GM19455 (cell line): ENCODE results near the gene CDCA5.

Experiments used
- ATAC-seq: cut with Tn5 transposase; IDR thresholded peaks from one replicate; pipeline ENCODE4 v1.9.1; 2021; ENCODE audit not compliant: unreplicated experiment

Gene CDCA5

DNA sequence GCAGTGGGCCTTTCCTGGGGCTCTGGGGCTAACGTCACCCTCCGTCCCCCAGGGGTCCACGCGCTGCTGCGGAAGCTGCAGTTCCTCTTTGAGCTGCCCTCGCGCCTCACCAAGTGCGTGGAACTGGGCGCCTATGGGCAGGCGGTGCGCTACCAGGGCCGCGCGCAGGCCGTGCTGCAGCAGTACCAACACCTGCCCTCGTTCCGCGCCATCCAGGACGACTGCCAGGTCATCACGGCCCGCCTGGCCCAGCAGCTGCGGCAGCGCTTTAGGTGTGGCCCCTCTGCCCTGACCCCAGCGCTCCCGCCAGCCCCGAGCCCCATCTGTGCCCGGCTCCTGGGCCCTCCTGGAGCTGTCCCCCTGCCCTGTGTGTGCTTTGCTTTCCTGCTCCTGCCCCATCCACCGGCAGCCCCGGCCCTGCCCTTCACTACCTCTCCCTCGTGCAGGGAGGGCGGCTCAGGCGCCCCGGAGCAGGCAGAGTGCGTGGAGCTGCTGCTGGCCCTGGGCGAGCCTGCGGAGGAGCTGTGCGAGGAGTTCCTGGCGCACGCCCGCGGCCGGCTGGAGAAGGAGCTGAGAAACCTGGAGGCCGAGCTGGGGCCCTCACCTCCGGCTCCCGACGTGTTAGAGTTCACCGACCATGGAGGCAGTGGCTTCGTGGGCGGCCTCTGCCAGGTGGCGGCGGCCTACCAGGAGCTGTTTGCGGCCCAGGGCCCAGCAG, 24.1 kb upstream of the CDCA5 start:
- ATAC-seq = no peak

DNA sequence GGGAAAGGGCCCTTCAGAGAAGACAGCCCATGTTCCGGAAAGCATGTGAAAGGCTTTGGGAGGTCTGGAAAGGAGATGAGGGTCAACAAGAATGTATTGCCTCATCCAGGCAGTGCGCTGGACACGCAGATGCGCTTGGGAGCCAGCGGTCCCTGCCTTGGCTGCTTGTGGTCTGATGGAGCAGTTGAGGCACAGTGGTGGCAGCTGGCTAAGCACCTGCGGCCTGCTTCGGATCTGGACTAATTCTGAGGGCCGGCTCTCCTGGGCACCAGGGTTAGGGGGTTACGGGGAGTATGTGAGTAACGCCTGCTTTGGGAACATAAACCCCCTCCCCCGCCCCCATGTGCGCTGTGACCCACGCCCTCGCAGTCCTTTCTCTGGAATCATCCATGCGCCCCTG, 23.2 kb upstream of the CDCA5 start:
- ATAC-seq = no peak

DNA sequence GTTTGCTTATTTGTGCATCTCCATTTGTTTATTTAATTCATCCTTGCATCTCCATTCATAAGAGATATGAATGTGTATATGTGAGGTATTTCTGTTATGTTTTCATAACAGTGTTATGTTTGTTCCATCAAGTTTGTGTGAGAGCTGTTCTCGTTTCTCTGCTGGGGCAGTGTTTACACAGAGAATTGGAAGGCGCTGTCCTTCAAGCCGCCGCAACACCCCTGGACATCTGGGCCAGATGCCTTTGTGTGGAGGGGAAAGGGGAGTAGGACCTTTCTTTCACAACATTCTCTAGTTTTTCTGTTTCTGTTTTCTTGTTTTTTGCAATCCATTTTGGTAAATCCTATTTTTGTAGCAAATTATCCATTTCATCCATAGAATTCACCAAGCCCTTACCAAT, 20.8 kb upstream of the CDCA5 start:
- ATAC-seq = no peak

GRCh38 chr11:65103476-65103875, 19.6 kb upstream of the CDCA5 start:
- no peak for ATAC-seq

GRCh38 chr11:65102142-65103095, 18.6 kb upstream of the CDCA5 start:
- ATAC-seq = no peak

DNA sequence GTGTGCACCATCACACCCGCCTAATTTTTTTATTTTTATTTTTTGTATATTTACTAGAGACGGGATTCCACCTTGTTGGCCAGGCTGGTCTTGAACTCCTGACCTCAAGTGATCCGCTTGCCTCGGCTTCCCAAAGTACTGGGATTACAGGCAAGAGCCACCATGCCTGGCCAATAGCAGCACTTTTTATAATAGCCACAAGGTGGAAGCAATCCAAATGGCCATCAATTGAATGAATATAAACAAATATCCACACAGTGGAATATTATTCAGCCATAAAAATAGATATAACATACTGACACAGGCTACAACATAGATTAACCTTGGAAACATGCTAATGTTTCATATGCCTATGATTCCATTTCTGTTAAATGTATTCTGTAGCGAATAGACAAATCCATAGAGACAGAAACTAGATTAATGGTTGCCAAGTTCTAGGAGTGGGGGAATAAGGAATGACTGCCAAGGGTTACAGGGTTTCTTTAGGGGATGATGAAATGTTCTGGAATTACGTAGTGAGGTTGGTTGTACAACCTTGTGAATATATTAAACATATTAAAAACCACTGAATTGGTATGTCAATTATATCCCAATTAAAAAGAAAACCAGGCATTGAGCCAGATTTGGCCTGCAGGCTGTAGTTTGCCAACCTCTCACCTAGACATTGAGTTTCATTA, 17.0 kb upstream of the CDCA5 start:
- ATAC-seq = no peak

DNA sequence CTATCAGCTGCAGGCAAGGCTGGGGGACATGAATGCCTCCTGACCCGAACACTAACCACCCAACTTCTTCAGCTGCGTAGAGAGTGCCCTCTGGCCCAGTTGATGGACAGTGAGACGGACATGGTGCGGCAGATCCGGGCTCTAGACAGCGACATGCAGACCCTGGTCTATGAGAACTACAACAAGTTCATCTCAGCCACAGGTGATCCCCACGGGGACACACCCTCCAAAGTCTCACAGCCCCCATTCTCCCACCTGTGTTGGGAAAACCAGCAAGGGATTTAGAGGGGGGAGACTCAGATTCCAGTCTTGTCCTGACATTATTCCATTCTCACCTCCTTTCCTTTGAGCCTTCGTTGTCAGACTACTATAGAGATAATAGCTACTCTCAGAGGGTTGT, 13.1 kb upstream of the CDCA5 start:
- ATAC-seq = no peak

DNA sequence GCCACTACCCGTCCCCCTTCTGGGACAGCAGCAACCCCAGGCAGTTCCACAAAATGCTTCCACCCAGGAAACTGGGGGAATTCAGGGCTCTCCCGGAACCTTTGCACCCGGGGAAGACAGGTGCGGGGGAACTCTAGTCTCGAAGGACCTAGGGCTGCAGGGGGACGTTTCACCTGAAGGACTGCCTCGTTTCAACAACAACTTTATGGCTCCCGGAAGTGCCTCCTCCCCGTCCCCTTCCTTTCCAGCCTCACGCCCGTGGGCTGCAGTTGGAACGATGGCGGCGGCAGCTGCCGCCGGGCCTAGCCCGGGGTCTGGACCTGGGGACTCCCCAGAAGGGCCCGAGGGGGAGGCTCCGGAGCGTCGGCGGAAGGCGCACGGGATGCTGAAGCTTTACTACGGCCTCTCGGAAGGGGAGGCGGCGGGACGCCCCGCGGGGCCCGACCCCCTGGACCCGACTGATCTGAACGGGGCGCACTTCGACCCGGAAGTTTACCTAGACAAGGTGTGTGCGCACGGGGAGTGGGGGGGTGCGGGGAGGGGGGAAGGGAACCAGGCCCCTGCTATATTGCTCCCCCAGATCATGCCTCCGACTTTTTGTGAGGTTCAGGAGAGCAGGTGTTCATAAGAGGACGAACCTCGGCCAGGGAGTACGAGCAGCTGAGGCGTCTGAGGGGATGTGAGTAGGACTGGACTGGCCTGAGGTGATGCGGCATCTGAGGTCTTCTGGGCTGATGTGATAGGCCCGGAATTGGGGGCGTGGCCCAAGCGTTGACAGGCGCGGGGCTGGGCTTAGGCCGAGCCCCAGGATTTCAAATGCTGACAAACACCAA, 12.3 kb upstream of the CDCA5 start, which contains the start of gene VPS51:
Gene VPS51, plus strand, starts transcription at position 241 of the 833 bp plus-strand sequence. Its CDS starts 37 bp downstream, at position 278.
- peak; percentile 79 for ATAC-seq

DNA sequence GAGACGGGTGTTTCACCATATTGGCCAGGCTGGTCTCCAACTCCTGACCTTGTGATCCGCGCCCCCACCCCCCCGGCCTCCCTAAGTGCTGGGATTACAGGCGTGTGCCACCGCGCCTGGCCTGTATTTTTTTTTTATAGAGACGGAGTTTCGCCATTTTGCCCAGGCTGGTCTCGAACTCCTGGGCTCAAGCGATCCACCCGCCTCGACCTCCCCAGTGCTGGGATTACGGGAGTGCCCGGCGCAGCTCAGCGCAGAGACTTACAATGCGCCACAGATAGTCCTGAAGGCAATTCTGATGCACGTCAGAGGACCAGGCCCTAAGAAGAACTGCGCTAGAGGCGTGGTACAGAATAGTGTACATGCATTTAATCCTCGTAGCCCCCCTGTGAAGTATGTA, 11.6 kb upstream of the CDCA5 start:
- ATAC-seq = no peak

DNA sequence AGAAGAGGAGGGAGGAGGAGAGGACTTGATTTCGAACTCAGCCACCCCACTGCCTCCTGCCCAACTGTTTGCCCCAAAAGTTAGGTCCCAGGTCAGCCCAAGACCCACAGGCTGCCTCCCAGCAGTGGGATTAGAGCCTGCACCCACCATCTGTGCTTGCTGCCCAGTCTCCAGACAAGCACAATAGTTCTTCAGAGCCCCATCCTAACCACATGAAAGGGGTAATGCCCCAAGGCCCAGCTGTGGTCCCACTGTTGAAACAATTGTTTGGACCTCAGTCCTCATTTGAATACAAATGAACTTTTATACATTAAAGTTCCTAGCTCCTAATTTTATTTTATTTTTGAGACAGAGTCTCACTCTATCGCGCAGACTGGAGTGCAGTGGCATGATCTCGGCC, 6.8 kb upstream of the CDCA5 start:
- ATAC-seq = no peak

GRCh38 chr11:65089621-65090020, 5.8 kb upstream of the CDCA5 start:
- ATAC-seq = no peak

GRCh38 chr11:65087827-65088226, 4.0 kb upstream of the CDCA5 start:
- ATAC-seq = no peak

DNA sequence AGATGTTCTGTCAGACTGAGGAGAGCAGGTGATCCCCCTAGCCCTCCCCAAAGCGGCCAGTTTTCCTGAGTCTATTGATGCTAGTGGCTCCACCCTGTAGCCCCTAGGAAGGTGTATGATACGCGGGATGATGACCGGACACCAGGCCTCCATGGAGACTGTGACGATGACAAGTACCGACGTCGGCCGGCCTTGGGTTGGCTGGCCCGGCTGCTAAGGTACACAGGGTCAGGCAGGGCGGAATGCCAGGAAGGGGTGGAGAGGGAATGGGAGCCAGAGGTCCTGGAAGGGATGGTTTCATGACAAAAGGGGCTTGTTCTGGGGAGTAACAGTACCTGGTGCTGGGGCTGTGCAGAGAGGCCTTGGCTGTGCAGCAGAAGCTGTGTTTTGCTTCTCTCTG, 3.4 kb upstream of the CDCA5 start:
- no peak for ATAC-seq

DNA sequence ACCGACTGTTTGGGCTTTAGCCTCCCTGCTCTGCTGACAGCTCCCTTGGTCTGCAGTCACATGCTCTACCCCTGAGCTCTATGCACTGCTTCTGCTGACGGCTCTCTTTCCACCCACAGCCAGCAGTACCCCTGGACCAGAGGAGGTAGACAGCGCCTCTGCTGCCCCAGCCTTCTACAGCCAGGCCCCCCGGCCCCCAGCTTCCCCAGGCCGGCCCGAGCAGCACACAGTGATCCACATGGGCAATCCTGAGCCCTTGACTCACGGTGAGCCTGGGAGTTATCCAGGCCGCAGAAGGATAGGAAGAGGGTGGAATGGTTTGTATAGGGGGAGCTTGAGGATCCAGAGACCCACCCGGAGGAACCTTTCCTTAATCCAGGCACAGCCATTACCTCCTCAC, 3.0 kb upstream of the CDCA5 start:
- no peak for ATAC-seq

- ATAC-seq = no peak
Observed at GRCh38 chr11:65085446-65085845, 1.6 kb upstream of the CDCA5 start.

DNA sequence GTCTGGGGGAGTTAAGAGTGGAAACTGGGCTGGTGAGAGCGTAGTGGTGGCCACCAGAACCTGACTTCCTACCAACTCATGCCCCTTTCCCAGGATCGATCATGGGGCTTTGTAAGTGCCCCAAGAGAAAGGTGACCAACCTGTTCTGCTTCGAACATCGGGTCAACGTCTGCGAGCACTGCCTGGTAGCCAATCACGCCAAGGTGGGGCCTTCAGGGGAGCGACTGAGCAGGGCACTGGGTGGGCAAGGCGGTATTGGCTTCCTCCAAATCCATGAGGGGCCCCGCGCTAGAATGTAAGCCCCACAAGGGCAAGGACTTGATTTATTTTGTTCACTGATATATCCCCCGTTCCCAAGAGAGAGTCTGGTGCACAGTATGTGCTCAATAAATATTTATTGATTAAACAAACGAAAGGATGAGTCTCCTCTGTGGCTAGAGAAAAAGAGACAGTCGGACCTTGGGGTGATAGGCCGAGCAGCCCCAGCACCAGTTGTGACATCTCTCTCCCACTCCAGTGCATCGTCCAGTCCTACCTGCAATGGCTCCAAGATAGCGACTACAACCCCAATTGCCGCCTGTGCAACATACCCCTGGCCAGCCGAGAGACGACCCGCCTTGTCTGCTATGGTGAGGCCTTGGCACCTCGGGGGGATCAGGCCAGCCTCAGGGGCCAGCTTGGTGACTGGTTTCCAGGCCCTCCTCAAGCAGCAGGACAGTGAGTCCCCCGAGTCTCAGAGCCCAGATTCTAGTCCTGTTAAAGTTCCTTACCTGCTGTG, 947 bp upstream of the CDCA5 start:
- no peak for ATAC-seq

- ATAC-seq = peak; percentile 10
Observed at GRCh38 chr11:65083134-65083833, 556 bp downstream of the CDCA5 start.

- no peak for ATAC-seq
Observed at GRCh38 chr11:65078786-65079342, 5.0 kb downstream of the CDCA5 start.

DNA sequence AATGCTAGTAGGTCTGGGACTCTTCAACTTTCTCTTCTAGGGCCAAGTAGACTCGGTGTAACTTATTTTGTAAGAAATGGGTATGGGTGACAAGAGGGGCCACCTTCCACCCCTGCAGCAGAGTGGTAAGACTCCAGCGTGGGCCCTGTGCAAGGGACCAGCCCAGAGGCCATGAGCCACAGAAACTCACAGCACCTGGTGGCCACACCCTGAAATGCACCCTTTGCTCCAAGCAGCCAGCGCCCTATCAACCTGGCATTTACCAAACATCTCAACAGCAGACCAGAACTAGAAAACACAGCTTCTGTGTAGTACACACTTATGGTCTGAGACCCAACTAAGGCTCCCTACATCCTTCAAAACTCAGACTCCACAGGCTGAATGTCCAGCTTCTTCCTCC, 5.7 kb downstream of the CDCA5 start:
- no peak for ATAC-seq
